Measurements from ENCODE around the gene ARHGAP35. TPM values are rescaled to one million over a fixed set of nuclear protein-coding genes. Genes with fewer than 3 reads are reported as not detected.
"Not testable (repeated sequence)": the region's sequence is repeated elsewhere in the genome, so short reads cannot be mapped to it uniquely, and the experiment has no call there.

Gene ARHGAP35
- polyA plus RNA-seq (ENCODE audit: insufficient read length), result 38.4 TPM

- DNase-seq, result no peak
These were observed at the start of gene ARHGAP35 for GRCh38 chr19:46860846-46861690. Gene ARHGAP35, plus strand, starts transcription at chr19:46860997. Its CDS starts 57,679 bp downstream, at chr19:46918676.

- DNase-seq, result no peak
These were observed 47.6 kb upstream of the ARHGAP35 start for GRCh38 chr19:46812977-46813838.

GRCh38 chr19:46813839-46814358 is 46.9 kb upstream of the ARHGAP35 start:
- DNase-seq, result no peak

- no peak for DNase-seq
These were observed 44.8 kb upstream of the ARHGAP35 start for GRCh38 chr19:46815833-46816627.

- DNase-seq, result no peak
These were observed 42.0 kb upstream of the ARHGAP35 start for GRCh38 chr19:46818812-46819211.

GRCh38 chr19:46821512-46822409 is 39.0 kb upstream of the ARHGAP35 start:
- no peak for DNase-seq

GRCh38 chr19:46822410-46822787 is 38.4 kb upstream of the ARHGAP35 start:
- not testable (repeated sequence) for DNase-seq

- no peak for DNase-seq
These were observed 37.7 kb upstream of the ARHGAP35 start for GRCh38 chr19:46823049-46823448.

GRCh38 chr19:46824890-46825730 is 35.7 kb upstream of the ARHGAP35 start:
- no peak for DNase-seq

- DNase-seq, result no peak
These were observed 35.1 kb upstream of the ARHGAP35 start for GRCh38 chr19:46825731-46826055.

- DNase-seq, result no peak
These were observed 32.3 kb upstream of the ARHGAP35 start for GRCh38 chr19:46828484-46828883.

- DNase-seq, result no peak
These were observed 29.9 kb upstream of the ARHGAP35 start for GRCh38 chr19:46830864-46831263.

GRCh38 chr19:46834121-46834520 is 26.7 kb upstream of the ARHGAP35 start:
- DNase-seq, result no peak

- DNase-seq, result no peak
These were observed 25.8 kb upstream of the ARHGAP35 start for GRCh38 chr19:46834984-46835383.

- no peak for DNase-seq
These were observed 22.6 kb upstream of the ARHGAP35 start for GRCh38 chr19:46838160-46838559.

GRCh38 chr19:46839752-46840497 is 20.9 kb upstream of the ARHGAP35 start:
- no peak for DNase-seq

- peak; percentile 73 for DNase-seq
These were observed 20.3 kb upstream of the ARHGAP35 start for GRCh38 chr19:46840498-46840942.

- DNase-seq, result no peak
These were observed 19.2 kb upstream of the ARHGAP35 start for GRCh38 chr19:46841458-46842083.

- no peak for DNase-seq
These were observed 18.0 kb upstream of the ARHGAP35 start for GRCh38 chr19:46842791-46843190.

Measured in hindlimb muscle (tissue), 1 donor.